Thyroid gland (tissue), 4 donors: Measurements from ENCODE around the gene AGO4.

Experiments used
- CTCF ChIP-seq, 6 experiments: fragments of 200-600 bp in 3 of 6; fragments of 450-650 bp in 3 of 6; sonication (generic) in 3 of 6; IDR thresholded peaks; one replicate each; pipeline ENCODE4 v1.5.1; 2016 to 2019; ENCODE audit warnings: antibody characterized with exemption in 6 of 6, mild to moderate bottlenecking in 2 of 6, inconsistent platforms in 1 of 6, moderate library complexity in 1 of 6
- POLR2A ChIP-seq, 2 donors: fragments of 450-650 bp; IDR thresholded peaks; one replicate each; pipeline ENCODE4 v1.6.1; 2017; ENCODE audit warnings: antibody characterized with exemption in 2 of 2, mild to moderate bottlenecking in 2 of 2, moderate library complexity in 1 of 2

GRCh38 chr1:35901235-35901634 lies 93.4 kb downstream of the AGO4 start:
- TF ChIP-seq CTCF (IDR thresholded peaks at IDR 0.05) = no peak
- TF ChIP-seq POLR2A (IDR thresholded peaks at IDR 0.05) = no peak
